ENCODE measurements around the gene DHX57.
A peak's percentile ranks its signal among the peaks of the same experiment; 100 is the strongest.

Gene DHX57

DNA sequence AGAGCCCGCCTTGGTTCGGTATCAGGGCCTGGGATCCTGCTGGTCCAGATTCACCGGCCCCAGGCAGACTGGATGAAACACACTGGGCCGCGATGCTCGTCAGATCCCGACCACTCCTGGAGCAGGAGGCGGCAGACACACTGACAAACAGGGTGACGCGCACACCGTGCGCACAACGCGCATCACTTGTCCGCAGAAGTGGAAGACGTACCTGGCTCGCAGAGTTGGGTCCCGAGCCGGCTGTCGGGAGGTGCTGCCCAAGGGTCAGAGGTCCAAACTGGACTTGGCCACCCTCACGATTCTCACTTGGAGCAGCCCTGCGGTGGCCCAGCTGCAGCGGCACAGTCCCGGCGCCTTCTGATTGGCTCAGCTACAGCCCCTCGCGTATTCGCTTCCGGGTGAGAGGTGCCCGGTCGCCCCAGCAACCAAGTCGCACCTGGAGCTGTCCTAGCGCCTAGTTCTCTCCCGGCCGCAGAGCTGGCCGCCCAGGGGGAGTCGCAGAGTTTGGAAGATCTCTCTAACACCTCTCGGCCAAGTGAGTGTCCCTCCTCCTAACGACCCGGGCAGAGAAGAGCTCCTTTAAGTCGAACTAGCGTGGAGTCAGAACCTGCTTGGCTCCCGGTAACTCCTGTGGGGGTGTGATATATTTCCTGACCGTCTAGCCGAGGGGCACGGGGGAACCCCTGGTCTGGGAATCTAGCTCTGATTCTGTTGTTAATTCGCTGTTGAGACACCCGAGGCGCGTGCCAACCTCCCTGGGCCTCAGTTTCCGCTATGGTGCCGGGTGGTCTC lies at the start of gene DHX57, which contains the start of gene MORN2:
DHX57 (minus strand) TSS at position 359 of the 792 bp plus-strand sequence. CDS start 7,529 bp downstream, outside the sequence.
MORN2 (plus strand) TSS at position 401 of the 792 bp plus-strand sequence.
- peak within 1 kb of the TSS; percentile 94 for H3K4me3 Mint-ChIP-seq
- peaks cover 15% of the 10 kb centered on the region for H3K4me1 Mint-ChIP-seq
- H3K27me3 Mint-ChIP-seq: no peaks in the 10 kb centered on the region
- peak; percentile 97 for ATAC-seq (ENCODE audit: low read depth)
- H3K9me3 Mint-ChIP-seq: peaks cover 10% of the 10 kb centered on the region
- peak within 1 kb of the TSS; percentile 93 for H3K27ac Mint-ChIP-seq
- DNase-seq (ENCODE audit: low spot score in 2 of 2): peak; percentile 61 to 73
- H3K36me3 Mint-ChIP-seq: peaks cover 17% of the 10 kb centered on the region

GRCh38 chr2:38922902-38923301 lies 47.2 kb upstream of the DHX57 start:
- no peaks in the 10 kb centered on the region for H3K9me3 Mint-ChIP-seq
- H3K4me3 Mint-ChIP-seq: no peak overlapping the region
- H3K27ac Mint-ChIP-seq: no peak overlapping the region
- H3K4me1 Mint-ChIP-seq: peaks cover 4% of the 10 kb centered on the region
- ATAC-seq (ENCODE audit: low read depth): no peak
- no peaks in the 10 kb centered on the region for H3K36me3 Mint-ChIP-seq
- no peak for DNase-seq (ENCODE audit: low spot score in 2 of 2)
- H3K27me3 Mint-ChIP-seq: peaks cover 1% of the 10 kb centered on the region

DNA sequence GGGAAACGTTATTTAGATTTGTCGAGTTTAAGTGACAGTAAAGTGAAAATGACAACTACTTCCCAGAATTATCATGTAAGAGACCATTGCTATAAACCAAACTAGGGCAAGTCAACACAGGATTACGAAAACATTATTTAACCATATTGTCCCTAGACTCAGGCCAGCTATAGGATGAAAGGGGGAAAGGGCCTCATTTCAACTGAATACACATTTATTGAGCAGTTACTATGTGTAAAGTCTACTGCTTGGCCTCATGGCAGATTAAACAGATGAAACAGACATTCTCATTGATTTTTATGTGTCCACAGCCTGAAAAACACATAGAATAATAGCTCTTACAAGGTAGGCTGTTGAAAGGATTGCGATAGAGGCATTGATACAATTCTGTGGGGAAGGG lies 46.7 kb upstream of the DHX57 start:
- no peak for ATAC-seq (ENCODE audit: low read depth)
- Mint-ChIP-seq H3K4me3 (no peak overlapping the region), H3K36me3 (no peaks in the 10 kb centered on the region), H3K4me1 (peaks cover 4% of the 10 kb centered on the region), H3K27ac (no peak overlapping the region), H3K9me3 (no peaks in the 10 kb centered on the region), H3K27me3 (peaks cover 1% of the 10 kb centered on the region)
- no peak for DNase-seq (ENCODE audit: low spot score in 2 of 2)

DNA sequence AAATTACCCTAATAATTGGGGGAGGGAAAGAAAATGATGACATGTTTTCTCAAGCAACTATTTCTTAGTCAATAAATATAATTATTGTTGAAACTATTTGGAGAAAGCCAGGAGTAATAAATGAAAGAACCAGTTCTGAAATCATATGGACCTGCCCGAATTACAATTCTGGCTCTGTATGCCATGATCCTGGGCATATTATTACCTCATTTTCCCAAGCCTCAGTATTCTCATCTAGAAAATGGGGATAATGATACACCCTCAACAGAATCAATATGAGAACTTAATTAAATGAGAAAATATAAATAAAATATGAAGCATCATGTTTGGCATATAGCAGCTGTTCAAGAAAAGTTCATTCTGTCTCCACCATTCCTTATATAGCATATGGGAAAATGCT lies 36.9 kb upstream of the DHX57 start:
- H3K4me1 Mint-ChIP-seq: no peaks in the 10 kb centered on the region
- no peak for ATAC-seq (ENCODE audit: low read depth)
- no peaks in the 10 kb centered on the region for H3K27me3 Mint-ChIP-seq
- H3K4me3 Mint-ChIP-seq: no peak overlapping the region
- no peak for DNase-seq (ENCODE audit: low spot score in 2 of 2)
- H3K9me3 Mint-ChIP-seq: no peaks in the 10 kb centered on the region
- H3K27ac Mint-ChIP-seq: no peak overlapping the region
- H3K36me3 Mint-ChIP-seq: no peaks in the 10 kb centered on the region

GRCh38 chr2:38911191-38911590 lies 35.5 kb upstream of the DHX57 start:
- H3K36me3 Mint-ChIP-seq: no peaks in the 10 kb centered on the region
- H3K9me3 Mint-ChIP-seq: no peaks in the 10 kb centered on the region
- no peaks in the 10 kb centered on the region for H3K4me1 Mint-ChIP-seq
- ATAC-seq (ENCODE audit: low read depth) (no peak), DNase-seq (ENCODE audit: low spot score in 2 of 2) (no peak)
- H3K4me3 Mint-ChIP-seq: no peak overlapping the region
- H3K27me3 Mint-ChIP-seq: no peaks in the 10 kb centered on the region
- no peak overlapping the region for H3K27ac Mint-ChIP-seq

DNA sequence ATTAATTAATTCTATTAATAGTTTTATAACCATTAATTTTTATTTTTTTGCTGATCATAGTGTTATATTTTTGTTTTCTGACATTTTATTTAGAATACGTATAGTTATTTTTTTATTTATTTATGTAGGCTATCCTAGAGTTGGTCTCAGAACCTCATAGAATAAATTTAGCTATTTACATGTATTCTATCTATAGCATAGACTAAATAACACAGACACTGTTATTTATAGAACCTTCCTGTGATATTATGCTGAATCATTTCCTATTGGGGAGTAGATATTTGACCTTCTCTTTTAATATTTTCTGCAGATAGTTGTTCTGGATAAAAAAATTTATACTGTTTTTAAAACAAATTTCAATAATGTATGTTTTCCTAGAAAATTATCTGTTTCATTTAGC lies 34.1 kb upstream of the DHX57 start:
- Mint-ChIP-seq H3K27ac (no peak overlapping the region), H3K4me1 (no peaks in the 10 kb centered on the region), H3K9me3 (no peaks in the 10 kb centered on the region), H3K4me3 (no peak overlapping the region), H3K27me3 (no peaks in the 10 kb centered on the region), H3K36me3 (no peaks in the 10 kb centered on the region)
- DNase-seq (ENCODE audit: low spot score in 2 of 2): no peak
- no peak for ATAC-seq (ENCODE audit: low read depth)

DNA sequence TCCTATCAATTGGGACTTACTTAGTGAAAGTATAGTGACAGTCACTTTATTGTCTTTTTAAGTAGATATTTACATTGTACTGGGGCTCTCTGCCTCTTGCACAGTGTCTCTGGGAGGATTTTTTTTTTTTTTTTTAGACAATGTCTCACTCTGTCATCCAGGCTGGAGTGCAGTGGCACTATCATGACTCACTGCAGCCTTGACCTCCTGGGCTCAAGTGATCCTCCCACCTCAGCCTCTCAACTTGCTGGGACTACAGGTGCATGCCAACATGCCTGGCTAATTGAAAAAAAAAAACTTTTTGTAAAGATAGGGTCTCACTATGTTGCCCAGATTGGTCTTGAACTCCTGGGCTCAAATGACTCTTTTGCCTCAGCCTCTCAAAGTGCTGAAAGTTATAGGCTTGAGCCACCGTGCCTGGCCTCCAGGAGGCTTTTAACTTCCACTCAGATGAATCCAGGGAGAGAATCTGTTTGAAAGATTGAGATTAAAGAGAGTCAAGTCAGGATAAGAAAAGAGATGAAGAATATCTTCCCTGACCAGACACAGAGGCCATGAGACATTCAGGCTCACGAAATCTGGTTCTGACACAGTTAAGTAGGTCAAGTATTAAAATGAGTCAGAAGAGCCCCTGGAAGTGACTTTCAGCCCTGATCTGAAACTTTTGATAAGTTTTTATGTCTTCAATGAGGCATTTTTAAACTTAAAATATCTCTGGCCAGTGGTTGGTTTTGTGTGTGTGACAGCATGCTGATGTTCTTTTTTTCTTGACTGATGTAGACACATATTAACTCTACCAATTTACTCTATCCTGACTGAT lies 32.2 kb upstream of the DHX57 start:
- DNase-seq (ENCODE audit: low spot score in 2 of 2): no peak
- no peak overlapping the region for H3K4me3 Mint-ChIP-seq
- no peaks in the 10 kb centered on the region for H3K4me1 Mint-ChIP-seq
- H3K27ac Mint-ChIP-seq: peak overlapping the region; percentile 42
- no peaks in the 10 kb centered on the region for H3K9me3 Mint-ChIP-seq
- H3K36me3 Mint-ChIP-seq: no peaks in the 10 kb centered on the region
- no peak for ATAC-seq (ENCODE audit: low read depth)
- no peaks in the 10 kb centered on the region for H3K27me3 Mint-ChIP-seq

- no peak for DNase-seq (ENCODE audit: low spot score in 2 of 2)
- H3K4me1 Mint-ChIP-seq: no peaks in the 10 kb centered on the region
- H3K36me3 Mint-ChIP-seq: no peaks in the 10 kb centered on the region
- H3K27me3 Mint-ChIP-seq: no peaks in the 10 kb centered on the region
- no peak overlapping the region for H3K4me3 Mint-ChIP-seq
- ATAC-seq (ENCODE audit: low read depth): no peak
- H3K9me3 Mint-ChIP-seq: no peaks in the 10 kb centered on the region
- H3K27ac Mint-ChIP-seq: no peak overlapping the region
Measured at GRCh38 chr2:38907242-38907641, 31.5 kb upstream of the DHX57 start.

- no peak overlapping the region for H3K4me3 Mint-ChIP-seq
- H3K9me3 Mint-ChIP-seq: no peaks in the 10 kb centered on the region
- H3K4me1 Mint-ChIP-seq: no peaks in the 10 kb centered on the region
- no peaks in the 10 kb centered on the region for H3K36me3 Mint-ChIP-seq
- ATAC-seq (ENCODE audit: low read depth) (no peak), DNase-seq (ENCODE audit: low spot score in 2 of 2) (no peak)
- no peak overlapping the region for H3K27ac Mint-ChIP-seq
- no peaks in the 10 kb centered on the region for H3K27me3 Mint-ChIP-seq
Measured at GRCh38 chr2:38905251-38905650, 29.5 kb upstream of the DHX57 start.

GRCh38 chr2:38900726-38901125 lies 25.0 kb upstream of the DHX57 start:
- no peak overlapping the region for H3K27ac Mint-ChIP-seq
- H3K36me3 Mint-ChIP-seq: no peaks in the 10 kb centered on the region
- H3K4me1 Mint-ChIP-seq: no peaks in the 10 kb centered on the region
- no peak for DNase-seq (ENCODE audit: low spot score in 2 of 2)
- ATAC-seq (ENCODE audit: low read depth): no peak
- H3K4me3 Mint-ChIP-seq: no peak overlapping the region
- peaks cover 4% of the 10 kb centered on the region for H3K27me3 Mint-ChIP-seq
- H3K9me3 Mint-ChIP-seq: no peaks in the 10 kb centered on the region

DNA sequence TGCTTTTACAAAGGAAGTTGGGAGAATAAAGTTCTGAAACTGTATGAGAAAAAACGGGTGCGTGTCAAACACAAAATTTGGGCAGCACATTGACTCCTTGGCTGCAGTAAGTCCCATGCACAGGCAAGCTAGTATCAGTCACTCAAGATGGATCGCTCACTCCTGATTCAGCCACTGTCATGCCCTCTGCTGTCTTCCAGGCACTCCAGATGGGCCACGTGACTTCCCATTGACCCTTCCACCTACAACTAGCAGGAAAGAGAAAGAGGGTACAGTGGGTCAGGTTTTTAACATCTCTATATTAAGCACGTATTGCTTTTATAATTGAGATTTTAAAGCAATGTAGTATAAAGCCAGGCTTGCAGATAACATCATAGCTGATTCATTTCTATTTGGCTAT lies 22.5 kb upstream of the DHX57 start:
- no peak for DNase-seq (ENCODE audit: low spot score in 2 of 2)
- Mint-ChIP-seq H3K27ac (no peak overlapping the region), H3K27me3 (peaks cover 4% of the 10 kb centered on the region), H3K4me1 (no peaks in the 10 kb centered on the region), H3K4me3 (no peak overlapping the region), H3K36me3 (no peaks in the 10 kb centered on the region), H3K9me3 (no peaks in the 10 kb centered on the region)
- ATAC-seq (ENCODE audit: low read depth): no peak

DNA sequence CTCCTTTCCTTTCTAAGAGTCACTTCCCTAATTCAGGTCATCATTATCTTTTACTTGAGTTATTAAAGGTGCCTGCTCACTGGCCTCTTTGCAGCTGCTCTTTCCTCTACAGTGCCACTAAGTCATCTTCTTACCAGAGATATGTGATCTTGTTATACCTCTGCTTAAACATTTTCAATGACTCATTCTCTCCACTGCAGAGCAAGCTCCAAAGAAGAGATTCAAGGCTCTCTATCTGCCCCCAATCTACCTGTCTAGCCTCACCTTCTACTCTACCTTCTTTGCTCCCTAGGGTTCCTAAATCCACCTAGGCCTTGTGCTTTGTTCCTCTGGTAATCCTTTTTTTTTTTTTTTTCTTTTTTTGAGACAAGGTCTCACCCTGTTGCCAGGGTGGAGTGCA lies 17.1 kb upstream of the DHX57 start:
- no peak overlapping the region for H3K4me3 Mint-ChIP-seq
- H3K27ac Mint-ChIP-seq: no peak overlapping the region
- DNase-seq (ENCODE audit: low spot score in 2 of 2) (no peak), ATAC-seq (ENCODE audit: low read depth) (no peak)
- H3K36me3 Mint-ChIP-seq: no peaks in the 10 kb centered on the region
- H3K9me3 Mint-ChIP-seq: no peaks in the 10 kb centered on the region
- H3K4me1 Mint-ChIP-seq: no peaks in the 10 kb centered on the region
- peaks cover 3% of the 10 kb centered on the region for H3K27me3 Mint-ChIP-seq

DNA sequence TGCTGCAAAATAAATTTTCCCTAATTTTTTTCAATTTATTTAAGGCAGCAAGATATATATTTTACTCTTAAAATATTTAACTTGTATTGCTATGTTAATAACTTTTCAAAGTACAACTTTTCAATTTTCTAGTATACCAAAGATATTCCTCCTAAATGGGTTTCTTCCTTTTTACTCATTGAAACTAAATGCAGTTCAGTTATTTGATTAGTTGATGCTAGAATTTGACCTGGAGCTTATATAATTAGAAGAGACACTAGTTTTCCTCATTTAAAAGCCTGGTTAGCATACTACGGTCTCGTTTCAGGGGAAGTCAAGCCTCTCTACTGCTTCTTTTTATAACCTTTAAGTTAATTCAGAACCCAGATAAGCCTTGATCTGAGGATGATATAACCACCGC lies 13.8 kb upstream of the DHX57 start, which contains the start of gene ARHGEF33:
ARHGEF33 (plus strand) TSS at position 301 of the 400 bp plus-strand sequence. CDS start 29,573 bp downstream, outside the sequence.
- no peak within 1 kb of the TSS for H3K4me3 Mint-ChIP-seq
- no peaks in the 10 kb centered on the region for H3K27me3 Mint-ChIP-seq
- no peak within 1 kb of the TSS for H3K27ac Mint-ChIP-seq
- DNase-seq (ENCODE audit: low spot score in 2 of 2): no peak
- H3K4me1 Mint-ChIP-seq: no peaks in the 10 kb centered on the region
- H3K36me3 Mint-ChIP-seq: no peaks in the 10 kb centered on the region
- no peaks in the 10 kb centered on the region for H3K9me3 Mint-ChIP-seq
- no peak for ATAC-seq (ENCODE audit: low read depth)

DNA sequence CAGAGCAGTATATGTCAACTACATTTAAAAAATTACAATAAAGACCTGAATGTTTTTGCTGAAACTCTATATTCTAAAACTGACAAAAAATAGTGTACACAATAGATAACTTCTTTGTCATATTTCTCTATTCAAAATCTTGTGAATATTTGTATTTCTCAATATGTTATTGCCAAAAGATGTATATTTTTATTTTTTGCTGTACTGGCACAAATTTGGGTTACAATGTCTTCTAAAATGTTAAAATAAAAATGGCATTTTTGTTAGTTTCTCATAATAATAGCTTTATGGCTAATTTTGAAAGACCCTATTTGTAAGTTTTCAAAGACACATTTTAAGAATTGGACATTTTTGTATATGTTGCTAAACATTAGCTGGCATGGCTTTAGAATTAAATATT lies 13.3 kb upstream of the DHX57 start:
- no peaks in the 10 kb centered on the region for H3K9me3 Mint-ChIP-seq
- H3K36me3 Mint-ChIP-seq: no peaks in the 10 kb centered on the region
- no peaks in the 10 kb centered on the region for H3K4me1 Mint-ChIP-seq
- H3K4me3 Mint-ChIP-seq: no peak overlapping the region
- no peak for ATAC-seq (ENCODE audit: low read depth)
- H3K27me3 Mint-ChIP-seq: no peaks in the 10 kb centered on the region
- no peak for DNase-seq (ENCODE audit: low spot score in 2 of 2)
- H3K27ac Mint-ChIP-seq: no peak overlapping the region
